Smooth muscle cell of the brain vasculature (primary cell): ENCODE results near the gene RHOH.
"Not testable (repeated sequence)": the region's sequence is repeated elsewhere in the genome, so short reads cannot be mapped to it uniquely, and the experiment has no call there.

Source experiments
- DNase-seq: peaks from one replicate; pipeline ENCODE4 v3.0.0-alpha.2; 2012; ENCODE audit warnings: low read depth, low spot score

RHOH gene

GRCh38 chr4:40196724-40197281, at the start of gene RHOH:
Gene RHOH, plus strand, starts transcription at chr4:40197031. Its CDS starts 46,356 bp downstream, at chr4:40243387.
- no peak for DNase-seq

GRCh38 chr4:40147490-40147889, 49.3 kb upstream of the RHOH start:
- not testable (repeated sequence) for DNase-seq

GRCh38 chr4:40149960-40150385, 46.9 kb upstream of the RHOH start:
- DNase-seq: peak; percentile 35

DNA sequence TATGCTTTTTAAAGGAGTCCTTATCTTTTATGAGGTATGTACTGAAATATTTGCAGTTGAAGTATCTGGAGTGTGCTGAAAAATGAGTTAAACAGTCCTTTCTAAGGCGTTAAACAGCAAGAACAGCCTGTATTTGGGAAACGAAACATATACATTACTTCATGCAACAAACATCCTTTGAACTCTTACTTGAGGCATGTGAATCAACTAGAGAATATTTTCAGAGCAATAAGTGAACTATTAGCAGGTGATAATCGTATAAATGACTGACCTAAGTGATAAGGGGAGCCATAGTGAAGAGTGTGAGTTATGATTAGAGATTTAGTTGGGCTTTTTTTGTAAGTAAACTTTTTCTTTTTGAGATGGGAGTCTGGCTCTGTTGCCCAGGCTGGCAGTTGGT, 45.9 kb upstream of the RHOH start:
- no peak for DNase-seq

DNA sequence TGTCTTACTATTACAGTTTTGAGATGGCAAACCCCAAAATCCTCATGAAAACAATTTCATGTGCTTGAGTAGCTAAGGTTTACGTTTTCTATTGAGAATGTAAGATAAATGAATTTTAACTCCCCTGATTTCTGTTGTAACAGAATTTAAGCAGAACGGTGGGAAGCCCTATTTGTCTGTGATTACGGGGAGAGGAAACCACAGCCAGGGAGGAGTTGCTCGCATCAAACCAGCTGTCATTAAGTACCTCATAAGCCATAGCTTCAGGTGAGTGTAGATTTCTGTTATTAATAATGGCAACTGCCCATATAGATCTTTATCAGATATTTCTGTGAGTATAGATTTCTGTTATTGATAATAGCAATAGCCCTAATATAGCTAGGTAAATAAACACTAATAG, 44.2 kb upstream of the RHOH start:
- no peak for DNase-seq

- DNase-seq: no peak
Measured at GRCh38 chr4:40157436-40157835, 39.4 kb upstream of the RHOH start.

- DNase-seq: no peak
Measured at GRCh38 chr4:40160258-40160657, 36.6 kb upstream of the RHOH start.

GRCh38 chr4:40164459-40164858, 32.4 kb upstream of the RHOH start:
- no peak for DNase-seq

DNA sequence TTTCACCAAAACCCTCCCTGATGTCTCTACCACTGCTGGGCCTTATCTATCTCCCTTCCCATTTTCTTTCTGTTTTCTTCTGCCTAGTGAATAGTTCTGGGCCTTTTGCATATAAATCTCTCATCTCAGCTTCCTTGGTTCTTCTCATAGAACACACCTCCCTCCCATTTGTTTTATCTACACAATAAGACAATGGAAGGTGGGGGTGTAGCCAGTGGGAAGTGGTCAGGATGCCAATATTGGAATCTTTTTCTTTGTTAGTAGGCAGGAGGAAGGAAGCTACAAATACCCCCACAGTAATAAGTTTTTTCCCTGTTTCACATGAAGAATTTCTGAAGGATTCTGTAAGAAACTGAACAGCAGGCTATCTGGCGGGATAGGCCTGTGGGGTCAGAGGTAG, 30.9 kb upstream of the RHOH start:
- DNase-seq: no peak

DNA sequence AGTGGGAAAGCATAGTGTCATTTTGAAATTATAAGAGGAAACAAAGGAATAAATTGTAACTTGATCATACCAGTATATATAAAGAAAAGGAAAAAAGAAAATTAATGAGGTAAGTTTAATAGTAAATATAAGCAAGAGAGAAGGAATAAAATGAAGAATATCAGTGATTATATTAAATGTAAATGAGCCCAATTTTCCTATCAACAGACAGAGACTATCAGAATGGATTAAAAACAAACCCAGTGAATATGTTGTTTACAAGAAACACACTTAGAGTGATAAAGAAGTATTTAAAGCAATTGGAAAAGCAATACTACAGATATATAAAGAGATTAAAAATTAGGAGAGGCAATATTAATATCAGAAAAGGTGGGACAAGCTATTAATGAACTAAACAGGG, 28.8 kb upstream of the RHOH start:
- no peak for DNase-seq

- no peak for DNase-seq
Measured at GRCh38 chr4:40170588-40170987, 26.2 kb upstream of the RHOH start.

GRCh38 chr4:40173470-40173875, 23.4 kb upstream of the RHOH start:
- no peak for DNase-seq

DNA sequence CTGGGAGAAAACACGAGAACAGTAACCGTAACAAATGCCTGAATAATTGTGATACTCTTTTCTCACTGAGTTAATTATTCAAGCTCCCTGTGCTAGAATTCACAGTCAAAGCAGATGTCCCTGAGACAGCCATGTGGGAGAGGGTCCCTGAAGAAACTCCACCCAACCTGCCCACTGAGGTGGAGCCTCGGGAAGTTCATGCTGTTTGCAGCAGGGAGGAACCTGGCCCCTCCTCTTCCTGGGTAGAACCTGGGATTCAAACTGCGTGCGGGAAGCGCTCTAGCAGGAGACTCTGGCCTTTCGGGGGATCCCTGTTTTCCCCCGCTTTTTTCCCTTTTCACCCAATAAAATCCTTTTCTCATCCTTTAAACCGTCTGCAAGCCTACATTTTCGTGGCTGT, 20.2 kb upstream of the RHOH start:
- no peak for DNase-seq

GRCh38 chr4:40177591-40177990, 19.2 kb upstream of the RHOH start:
- DNase-seq: no peak

DNA sequence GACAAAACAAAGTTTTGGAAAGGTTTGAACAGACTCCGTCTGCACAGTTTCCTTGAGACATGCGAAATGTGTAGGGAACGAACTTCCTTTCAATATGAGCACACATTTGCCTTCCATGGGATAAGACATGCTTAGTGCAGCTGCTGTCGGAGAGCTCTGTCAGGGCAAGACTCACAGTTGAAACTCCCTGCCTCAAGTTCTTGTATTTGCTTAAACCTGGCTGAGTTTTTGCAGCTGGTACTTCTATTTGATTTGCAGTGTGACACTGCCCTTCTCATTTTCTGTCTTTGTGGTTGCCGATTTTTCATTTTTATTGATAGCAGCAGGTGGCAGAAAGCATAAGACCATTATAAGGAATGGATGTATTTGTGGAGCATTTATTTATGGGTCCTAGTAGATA, 18.2 kb upstream of the RHOH start:
- DNase-seq: no peak

DNA sequence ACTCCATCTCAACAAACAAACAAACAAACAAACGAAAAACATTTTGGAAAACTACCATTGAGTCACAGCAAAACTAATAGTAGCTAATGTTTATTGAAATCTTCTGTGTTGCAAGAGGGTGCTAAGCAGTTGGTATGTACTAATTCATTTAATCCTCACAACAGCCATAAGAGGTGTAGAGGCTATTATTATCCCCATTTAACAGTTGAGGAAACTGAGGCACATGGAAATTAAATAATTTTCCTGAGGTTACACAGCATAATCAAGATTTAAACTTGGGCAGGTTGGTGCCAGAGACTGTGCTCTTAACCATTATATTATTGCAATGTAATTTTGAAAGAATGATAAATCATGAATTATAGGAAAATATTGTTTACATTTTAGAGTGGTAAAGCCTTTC, 17.5 kb upstream of the RHOH start:
- no peak for DNase-seq

GRCh38 chr4:40180356-40180755, 16.5 kb upstream of the RHOH start:
- DNase-seq: no peak

DNA sequence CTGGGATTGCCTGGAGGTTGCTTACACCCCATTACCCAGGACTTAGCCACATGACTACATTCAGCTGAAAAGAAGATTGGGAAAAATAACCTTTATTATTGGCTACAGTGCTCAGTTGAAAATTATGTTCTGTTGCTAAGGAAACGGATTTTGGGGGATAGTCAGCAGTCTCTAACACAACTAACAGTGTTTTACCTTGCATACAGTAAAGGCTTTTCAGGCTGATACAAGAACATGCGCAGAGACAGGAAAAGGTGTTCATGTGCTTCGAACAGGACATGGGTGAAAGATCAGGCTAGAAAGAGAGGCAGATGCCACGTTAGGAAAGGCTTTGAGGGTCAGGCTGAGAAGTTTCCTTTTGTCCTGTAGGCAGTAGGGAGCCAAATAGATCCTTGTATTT, 14.8 kb upstream of the RHOH start:
- DNase-seq: no peak

DNA sequence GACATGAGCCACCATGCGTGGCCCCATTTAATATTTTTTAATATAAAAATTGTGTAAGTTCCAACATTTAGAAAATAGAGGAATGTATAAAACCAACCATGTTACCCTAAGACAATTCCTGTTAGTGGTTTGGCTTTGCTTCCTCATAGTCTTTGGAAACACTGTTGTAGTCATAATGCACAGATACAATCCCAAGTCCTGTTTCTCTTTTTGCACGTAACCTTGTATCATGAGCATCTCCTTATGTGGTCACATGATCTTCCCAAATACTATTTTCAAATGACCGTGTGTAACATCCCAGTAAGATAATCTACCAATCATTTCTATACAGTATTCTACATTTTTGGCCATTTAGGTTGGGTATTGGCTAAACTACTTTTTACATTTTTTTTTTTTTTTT, 13.9 kb upstream of the RHOH start:
- no peak for DNase-seq

DNA sequence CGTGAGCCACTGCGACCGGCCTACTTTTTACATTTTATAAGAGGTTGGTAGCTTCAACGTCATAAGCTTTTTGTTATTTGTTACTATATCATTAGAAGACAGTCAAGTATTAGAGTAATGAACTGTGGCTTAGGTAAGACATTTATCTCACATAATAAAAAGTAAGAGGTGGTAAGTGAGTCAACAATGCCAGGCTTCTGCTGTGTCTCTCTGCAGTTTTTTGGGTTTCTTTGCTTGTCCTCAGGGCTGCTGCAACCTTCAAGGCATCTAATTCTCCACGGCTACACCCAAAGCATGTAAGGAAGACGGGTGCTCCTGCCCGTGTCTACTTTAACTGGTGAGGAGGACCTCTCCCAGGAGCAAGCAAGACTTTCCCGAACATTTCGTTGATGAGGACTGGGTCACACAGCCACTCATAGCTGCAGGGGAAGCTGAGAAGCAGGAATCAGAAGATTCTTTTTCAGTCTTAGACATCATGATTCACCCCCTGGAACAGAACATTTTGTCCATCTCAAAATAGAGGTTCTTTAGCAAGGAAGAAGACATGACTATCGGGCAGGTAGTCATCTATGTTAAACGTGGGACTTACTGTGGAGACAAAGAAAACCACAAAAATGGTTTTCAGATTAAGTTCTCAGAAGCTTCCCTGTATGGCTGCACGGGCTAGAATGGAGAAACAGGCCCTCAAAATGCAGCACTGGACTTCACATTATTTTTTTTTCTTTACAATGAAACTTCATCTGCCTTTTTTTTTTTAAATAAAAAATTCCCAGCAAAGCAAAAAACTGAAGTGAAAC, 13.0 kb upstream of the RHOH start:
- no peak for DNase-seq

DNA sequence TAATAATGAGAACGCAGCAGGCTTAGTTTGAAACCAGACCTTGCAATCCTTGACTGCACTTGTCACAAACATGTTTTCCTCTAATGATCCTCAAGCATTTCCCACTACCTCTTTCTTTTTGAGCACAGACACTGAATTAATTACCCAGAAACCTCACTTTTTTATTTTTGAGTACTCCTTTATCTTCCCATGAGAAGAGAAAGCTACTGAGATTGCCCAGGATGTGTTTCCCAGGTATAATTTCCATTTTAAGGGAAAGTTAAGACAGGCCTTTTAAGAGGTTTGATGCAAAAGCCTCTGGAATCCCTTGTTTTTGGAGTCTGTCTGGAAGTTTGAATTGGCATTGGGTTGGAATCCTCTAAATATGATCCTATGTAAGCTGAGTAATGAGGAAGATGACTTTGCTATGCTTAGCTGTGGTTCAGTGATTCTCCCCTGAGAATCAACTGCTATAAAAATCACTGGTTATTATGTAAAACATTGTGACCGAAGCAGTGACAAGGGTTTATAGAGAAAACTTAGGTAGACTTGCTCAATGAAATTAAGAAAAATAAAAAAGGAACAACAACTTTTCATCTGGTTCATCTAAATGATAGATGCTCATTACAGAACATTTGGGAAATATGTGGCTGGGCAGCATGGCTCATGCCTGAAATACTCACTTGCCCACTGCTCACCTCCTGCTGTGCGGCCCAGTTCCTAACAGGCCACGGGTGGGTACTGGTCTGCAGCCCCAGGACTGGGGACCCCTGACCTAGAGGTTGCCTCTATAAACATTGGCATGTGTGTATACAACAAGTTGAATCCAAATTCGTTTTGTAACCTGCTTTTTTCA, 10.8 kb upstream of the RHOH start:
- DNase-seq: no peak

- no peak for DNase-seq
Measured at GRCh38 chr4:40186665-40187014, 10.2 kb upstream of the RHOH start.
